Non-pigmented ciliary epithelial cell (primary cell): ENCODE results near the gene ANKS1B.

Experiments
- DNase-seq: peaks from one replicate; pipeline ENCODE4 v3.0.0-alpha.2; 2010; ENCODE audit warnings: low read depth

Gene ANKS1B

DNA sequence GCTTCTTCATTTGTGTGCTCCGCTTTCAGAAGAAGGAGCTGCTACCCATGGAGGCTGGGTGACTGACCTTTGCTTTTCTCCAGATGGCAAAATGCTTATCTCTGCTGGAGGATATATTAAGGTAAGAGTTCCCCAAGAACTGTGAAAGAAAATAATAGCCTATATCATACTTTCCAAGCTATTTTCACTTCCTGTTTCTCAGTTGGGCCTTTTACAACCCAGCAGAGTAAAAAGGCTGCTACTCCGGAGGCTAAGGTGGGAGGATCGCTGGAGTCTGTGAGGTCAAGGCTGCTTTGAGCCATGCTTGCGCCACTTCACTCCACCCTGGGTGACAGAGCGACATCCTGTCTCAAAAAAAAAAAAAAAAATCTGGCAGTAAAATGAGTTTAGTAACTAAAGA lies 1257.5 kb downstream of the ANKS1B start:
- DNase-seq = no peak

DNA sequence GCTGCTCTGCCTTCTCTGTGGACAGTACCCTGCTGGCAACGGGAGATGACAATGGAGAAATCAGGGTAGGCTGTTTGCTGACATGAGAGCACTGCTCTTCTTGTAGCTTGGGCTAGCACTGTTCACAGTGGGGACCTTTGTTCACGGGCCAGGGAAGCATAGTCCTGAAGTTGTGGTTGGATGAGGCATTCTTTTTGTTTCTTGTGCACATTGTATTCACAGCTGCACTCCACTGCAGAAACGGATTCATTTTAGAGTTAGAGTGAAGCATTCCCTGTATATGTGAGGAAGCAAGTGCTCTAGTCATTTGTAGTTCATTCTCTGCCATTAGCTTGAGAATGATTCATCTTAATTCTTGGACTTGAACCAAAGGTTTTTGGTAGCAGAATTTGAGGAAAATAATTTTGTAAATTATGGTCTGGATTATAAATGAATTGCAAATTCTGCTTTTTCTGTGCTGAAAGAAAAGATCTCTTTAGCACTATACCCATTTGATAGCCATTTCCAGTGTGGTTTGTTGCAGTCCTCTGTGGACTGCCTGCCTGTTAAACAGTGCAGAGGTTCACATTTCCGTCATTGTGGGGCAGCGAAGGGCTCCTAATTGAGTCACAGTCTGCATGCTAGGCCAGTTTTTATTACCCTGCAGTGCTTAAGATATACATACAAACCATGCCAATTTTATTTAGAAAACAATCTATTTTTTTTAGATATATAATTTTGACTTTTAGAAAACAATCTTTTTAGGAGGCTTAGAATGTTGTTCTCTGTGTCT lies 1259.1 kb downstream of the ANKS1B start:
- DNase-seq = peak; percentile 31

DNA sequence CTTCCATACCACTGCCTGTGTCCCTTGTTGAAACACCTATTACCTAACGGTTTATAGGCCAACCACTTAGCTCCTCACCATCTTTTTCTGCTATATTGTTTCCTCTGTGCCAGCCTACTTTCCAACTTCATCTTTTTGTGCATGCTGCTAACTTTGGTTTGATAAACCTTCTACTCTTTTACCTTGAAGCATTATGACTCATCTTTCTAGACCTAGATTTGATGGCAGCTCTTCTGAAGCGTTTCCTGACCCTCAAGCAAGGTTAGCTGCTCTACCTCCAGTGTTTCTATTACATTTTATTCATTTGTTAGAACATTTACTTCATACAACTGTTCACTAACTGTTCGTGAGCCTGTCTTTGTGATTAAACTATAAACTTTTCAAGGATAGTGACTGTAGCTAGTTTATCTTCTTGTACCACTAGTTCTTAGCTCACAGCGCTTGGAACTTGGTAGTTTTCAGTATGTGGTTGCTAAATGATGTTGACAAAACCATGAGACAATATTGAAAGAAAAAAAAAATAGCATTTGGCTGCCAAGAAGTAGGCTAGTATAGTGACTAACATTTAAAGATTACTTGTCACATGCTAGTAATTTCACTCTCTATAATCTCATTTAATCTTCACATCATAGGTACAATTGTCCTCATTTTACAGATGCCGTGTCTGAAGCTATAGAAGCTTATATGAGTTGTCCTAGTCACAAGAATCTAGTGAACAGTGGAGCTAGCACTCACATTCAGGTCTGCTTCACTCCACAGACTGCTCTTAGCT lies 1260.2 kb downstream of the ANKS1B start:
- DNase-seq = no peak

DNA sequence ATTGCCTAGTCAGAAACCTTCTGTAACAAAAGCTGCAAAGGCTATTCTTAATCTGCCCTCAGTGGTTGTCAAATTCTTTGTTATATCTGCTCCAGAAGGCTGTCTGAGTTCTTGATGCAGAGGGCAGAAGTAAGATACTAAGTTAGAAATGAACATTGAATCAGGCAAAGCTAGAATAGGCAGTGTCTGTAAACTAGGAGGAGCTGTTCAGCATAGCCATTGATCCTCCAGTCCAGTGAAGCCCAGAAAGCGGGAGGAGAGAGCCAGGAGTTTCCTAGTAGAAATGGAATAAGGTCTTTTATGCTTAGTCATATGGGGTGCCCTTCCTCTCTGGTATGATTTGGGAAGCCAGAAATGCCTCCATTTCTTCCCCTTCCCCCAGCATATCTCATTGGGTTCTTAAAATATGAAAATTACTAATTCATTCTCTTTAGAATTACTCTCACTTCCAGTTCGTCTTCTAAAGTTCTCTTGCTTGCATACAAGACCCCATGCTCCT lies 1263.5 kb downstream of the ANKS1B start:
- no peak for DNase-seq

DNA sequence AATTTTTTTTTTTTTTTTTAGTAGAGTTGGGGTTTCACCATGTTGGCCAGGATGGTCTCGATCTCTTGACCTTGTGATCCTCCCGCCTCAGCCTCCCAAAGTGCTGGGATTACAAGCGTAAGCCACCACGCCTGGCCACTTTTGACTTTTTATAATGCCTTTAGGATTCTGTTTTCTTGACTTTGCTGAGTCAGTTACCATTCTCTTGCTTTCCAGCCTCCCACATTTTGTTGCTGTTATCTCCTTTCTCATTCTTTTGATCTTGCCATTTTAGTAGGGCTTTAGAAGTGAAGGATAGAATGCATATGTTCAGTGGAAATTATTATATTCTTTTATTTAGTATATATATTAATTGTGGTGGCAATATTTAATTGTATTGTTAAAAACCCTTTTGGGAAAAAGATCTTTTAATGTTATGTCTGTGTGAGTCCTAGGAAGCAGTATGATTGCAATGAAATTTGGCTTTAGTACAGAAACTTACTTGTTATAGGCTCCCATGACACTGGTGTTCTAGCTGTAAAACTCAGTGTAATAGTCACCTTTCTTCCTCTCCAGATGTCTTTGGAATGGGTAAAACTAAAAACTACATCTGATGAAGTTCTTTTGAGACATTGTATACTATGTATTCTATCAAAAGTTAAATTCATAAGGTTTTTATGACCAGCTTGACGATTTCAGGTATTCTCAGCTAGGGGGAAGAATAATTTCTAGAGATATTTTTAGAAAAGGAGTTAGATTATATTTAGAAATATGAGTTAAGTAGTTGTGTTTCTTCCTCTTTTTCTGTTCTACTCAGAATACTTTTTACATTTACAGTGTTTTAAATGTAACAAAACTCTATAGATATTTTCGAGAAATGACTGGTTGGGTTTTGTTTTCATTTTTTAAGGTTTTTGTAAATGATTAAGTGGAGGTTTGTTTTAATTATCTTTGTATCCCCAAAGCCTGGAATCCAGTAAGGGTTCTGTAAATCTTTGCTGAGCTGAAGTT lies 1264.9 kb downstream of the ANKS1B start:
- DNase-seq = no peak

DNA sequence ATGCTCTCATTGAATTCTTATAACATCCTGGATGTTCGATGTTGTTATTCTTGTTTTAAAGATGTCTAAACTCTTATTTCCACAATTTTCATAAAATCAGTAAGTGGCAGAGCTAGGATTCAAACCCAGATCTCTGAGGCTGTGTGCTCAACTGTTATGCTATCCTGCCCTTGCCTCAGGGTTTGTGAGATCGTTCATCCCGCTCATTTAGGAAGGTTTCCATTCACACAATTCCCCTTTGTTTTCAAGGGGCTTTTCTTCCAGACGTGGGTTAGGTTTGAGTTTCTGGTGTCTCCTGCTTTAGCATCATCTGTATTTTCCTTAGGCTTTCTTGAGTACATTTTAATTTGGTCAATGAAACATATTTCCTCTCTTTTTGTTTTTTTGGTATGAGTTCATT lies 1270.3 kb downstream of the ANKS1B start:
- no peak for DNase-seq

DNA sequence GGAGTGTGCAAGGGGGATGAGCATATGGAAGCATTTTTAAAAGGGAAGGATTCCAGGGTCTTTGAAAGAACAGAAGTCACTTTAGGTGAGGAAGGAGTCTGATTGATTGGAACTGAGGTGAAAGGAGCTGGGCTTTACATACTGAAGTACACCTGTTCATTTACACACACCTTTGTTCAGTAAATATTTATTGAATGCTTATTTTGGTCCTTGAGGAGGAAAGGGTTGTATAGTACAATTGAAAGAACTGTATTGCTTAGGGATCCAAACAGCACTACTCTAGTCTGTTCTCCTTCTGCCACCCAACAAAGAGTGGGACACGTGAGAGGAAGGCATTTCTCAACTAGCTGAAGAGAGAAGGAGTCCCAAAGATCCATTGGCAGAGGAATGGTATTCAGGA lies 1275.7 kb downstream of the ANKS1B start:
- DNase-seq = no peak

DNA sequence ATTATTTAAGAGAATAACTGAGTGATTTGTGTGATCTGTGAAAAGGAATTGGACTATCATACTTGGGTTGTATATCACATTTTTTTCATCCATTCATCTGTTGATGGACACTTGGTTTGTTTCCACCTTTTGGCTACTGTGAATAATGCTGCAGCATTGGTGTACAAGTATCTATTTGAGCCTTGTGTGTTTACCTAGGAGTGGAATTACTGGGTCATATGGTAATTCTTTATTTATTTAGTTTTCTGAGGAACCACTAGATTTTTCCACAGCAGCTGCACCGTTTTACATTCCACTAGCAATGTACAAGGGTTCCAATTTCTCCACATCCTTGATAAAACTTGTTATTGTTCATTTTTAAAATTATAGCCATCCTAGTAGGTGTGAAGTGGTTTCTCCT lies 1283.6 kb downstream of the ANKS1B start:
- DNase-seq = no peak

DNA sequence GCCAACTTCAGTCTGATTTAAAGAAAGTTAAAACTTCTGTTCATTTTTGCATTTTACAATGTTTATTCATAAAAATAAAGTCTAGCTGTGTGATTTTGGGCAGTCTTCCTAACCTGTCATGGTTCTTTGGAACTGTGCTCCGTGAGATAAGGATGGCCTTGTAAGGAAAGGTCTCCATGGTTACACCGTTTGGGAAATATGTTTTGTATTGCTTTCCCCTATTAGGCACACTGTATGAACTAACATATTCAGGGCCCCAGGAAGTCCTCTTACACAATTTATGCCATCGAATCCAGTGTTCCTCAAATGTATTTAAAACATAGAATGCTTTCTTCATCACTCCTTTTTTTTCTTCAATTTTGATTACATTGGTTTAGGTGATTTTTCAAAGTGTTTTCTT lies 1285.2 kb downstream of the ANKS1B start:
- no peak for DNase-seq

DNA sequence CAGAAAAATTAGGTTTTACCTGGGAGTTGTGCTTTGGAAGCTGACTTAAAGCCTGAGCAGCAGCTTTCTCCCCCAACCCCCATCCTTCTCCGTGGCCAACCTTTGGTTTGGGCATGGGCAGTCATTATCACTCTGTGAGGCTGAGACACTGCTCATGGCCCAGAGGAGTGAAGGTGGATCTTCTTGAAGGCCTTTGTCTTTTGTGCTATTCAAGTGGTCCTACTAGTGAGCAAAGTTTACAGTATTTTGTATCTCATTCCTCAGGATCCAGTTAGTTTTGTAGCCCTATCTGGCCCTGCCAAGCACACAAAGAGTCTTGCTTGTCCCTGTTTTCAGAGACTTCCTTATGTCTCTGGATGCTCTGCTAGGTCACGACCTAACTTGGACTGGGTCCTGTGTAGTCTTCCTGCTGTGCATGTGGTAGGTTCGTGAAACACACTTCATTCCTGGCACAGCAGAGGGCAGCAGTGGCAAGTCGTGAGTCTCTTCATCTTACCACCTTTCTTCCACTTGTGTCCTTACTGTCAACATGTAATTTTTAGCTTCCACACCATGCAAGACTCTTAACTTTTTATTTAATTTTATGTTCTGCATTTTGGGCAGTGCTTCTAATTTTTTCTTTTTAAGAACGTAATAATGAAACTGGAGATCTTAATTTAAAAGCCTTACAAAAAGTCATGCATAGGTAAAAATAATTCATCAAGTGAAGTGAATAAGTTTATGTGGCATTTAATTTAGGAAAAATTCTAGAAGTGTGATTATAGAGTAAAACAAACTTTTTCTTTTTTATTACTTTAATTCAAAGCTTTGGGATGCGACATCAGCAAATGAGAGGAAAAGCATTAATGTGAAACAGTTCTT lies 1285.9 kb downstream of the ANKS1B start:
- peak; percentile 24 for DNase-seq

DNA sequence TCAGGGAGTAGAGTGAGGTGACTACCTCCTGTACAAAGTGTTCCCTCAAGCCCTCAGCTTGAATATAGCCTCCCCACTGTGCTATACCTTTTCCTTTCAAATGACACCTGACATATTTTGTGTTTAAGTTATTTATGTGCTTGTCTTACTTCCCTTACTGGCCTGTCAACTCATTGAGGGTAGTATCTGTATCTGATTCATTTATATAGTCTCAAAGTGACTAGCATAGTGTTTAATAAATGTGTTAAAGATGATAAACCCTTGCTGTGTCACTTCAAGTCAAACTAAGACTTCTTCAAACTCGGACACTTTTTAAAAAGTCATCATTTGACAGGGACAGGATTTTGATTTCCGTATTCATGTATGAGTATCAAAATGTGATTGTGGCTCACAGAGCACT lies 1287.5 kb downstream of the ANKS1B start:
- no peak for DNase-seq

DNA sequence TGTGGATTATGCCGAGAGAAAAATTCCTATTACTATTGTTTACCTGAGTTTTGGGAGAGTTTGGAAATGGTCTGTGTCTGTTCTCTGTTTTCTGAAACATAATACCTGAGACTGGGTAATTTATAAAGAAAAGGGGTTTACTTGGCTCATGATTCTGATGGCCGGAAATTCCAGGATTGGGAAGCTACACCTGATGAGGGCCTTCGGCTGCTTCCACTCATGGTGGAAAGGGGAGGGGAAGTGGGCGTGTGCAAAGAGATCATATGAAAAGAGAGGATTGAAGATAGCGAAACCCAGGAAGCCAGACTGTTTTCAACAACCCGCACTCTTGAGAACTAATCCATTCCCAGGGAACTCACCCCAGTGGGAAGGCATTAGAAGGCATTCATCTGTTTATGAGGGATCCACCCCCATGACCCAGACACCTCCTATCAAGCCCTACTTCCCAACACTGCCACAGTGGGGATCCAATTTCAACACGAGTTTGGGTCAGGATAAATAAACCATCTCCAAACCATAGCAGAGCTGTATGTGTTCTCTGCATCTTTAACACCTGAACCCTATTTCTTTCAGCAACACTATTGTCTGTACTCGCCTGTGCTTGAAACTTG lies 1288.6 kb downstream of the ANKS1B start:
- DNase-seq = no peak

DNA sequence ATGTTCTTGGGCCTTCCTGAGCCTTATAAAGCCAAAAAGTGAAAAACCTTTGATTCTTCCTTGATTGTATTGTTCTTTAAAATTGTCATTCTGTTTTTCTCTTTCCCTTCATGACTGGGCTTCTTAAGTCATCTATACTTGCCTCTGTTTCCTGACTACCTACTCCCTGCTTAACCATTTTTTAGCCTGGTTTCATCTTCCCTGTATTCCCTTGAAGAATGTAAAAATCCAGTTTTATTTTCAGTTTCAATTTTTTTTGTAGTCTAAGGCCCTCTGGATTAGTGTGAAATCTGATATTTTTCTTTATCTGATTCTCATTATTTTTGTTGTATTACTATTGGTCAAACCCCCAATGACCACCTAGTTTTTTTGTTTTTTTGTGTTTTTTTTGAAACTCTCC lies 1293.4 kb downstream of the ANKS1B start:
- DNase-seq = no peak

DNA sequence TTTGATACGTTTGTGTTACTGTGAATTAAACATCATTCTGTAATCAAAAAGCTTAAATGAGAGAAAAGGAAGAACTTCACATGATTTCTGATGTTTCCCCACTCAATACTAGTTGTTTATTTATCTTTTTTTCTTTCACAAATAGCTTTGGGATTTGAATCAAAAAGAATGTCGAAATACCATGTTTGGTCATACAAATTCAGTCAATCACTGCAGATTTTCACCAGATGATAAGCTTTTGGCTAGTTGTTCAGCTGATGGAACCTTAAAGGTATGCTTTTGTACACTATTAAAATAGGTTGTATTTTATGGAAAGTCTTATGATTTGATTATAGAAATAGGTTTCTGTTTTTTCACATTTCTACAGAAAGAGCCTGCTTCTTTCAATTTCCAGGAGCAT lies 1298.1 kb downstream of the ANKS1B start:
- no peak for DNase-seq
